Measurements from ENCODE around the gene DLGAP1. TPM values are rescaled to one million over a fixed set of nuclear protein-coding genes. Genes with fewer than 3 reads are reported as not detected.

DLGAP1 gene
- total RNA-seq, 1 experiment from 2014 or later = 0.07 TPM

- Histone ChIP-seq H3K27me3 (replicated peaks; ENCODE audit: control insufficient read depth, insufficient read depth, low read length) (no peaks in the 10 kb centered on the region; the same call in 1 of the 2 replicates), H3K9me3 (no peaks in the 10 kb centered on the region), H3K4me3 (ENCODE audit: low read depth, low read length) (no peak overlapping the region), H3K4me1 (no peaks in the 10 kb centered on the region), H3K36me3 (ENCODE audit: control insufficient read depth, insufficient read depth, low read length) (no peaks in the 10 kb centered on the region)
- no peak overlapping the region for H3K27ac Mint-ChIP-seq (ENCODE audit: unreplicated experiment)
- no peak for TF ChIP-seq CTCF (IDR thresholded peaks at IDR 0.05; ENCODE audit: insufficient read depth in 1 of 2, low read depth in 1 of 2, low read length in 1 of 2, severe bottlenecking in 1 of 2, unreplicated experiment in 1 of 2)
- peaks cover 8% of the 10 kb centered on the region for H3K27me3 Mint-ChIP-seq (ENCODE audit: insufficient read depth, unreplicated experiment)
- ChIA-PET CTCF (no interaction called here), POLR2A (no interaction called here)
- H3K4me1 Mint-ChIP-seq (ENCODE audit: low read depth, unreplicated experiment) = no peaks in the 10 kb centered on the region
- H3K4me3 Mint-ChIP-seq (ENCODE audit: unreplicated experiment) = no peak overlapping the region
- intact Hi-C loops (cut with micrococcal nuclease; ENCODE audit: unreplicated experiment) = no loop called here
- H3K36me3 Mint-ChIP-seq (ENCODE audit: insufficient read depth, unreplicated experiment) = no peaks in the 10 kb centered on the region
- H3K9me3 Mint-ChIP-seq (ENCODE audit: unreplicated experiment) = peaks cover 5% of the 10 kb centered on the region
- no peak for DNase-seq
- no TSS peak for BruUV-seq (replicated peaks)
Observed at GRCh38 chr18:4119127-4119648, 335.9 kb downstream of the DLGAP1 start.

- Mint-ChIP-seq H3K9me3 (ENCODE audit: unreplicated experiment) (no peaks in the 10 kb centered on the region), H3K4me3 (ENCODE audit: unreplicated experiment) (no peak overlapping the region), H3K27me3 (ENCODE audit: insufficient read depth, unreplicated experiment) (peaks cover 16% of the 10 kb centered on the region), H3K27ac (ENCODE audit: unreplicated experiment) (no peak overlapping the region), H3K36me3 (ENCODE audit: insufficient read depth, unreplicated experiment) (no peaks in the 10 kb centered on the region), H3K4me1 (ENCODE audit: low read depth, unreplicated experiment) (no peaks in the 10 kb centered on the region)
- H3K4me1 ChIP-seq = no peaks in the 10 kb centered on the region
- BruUV-seq (replicated peaks) = no TSS peak
- H3K27me3 ChIP-seq (replicated peaks; ENCODE audit: control insufficient read depth, insufficient read depth, low read length) = no peaks in the 10 kb centered on the region
- H3K36me3 ChIP-seq (ENCODE audit: control insufficient read depth, insufficient read depth, low read length) = no peaks in the 10 kb centered on the region
- no peaks in the 10 kb centered on the region for H3K9me3 ChIP-seq
- no peak overlapping the region for H3K4me3 ChIP-seq (ENCODE audit: low read depth, low read length)
- intact Hi-C loops (cut with micrococcal nuclease; ENCODE audit: unreplicated experiment) = no loop called here
- DNase-seq = no peak
- TF ChIP-seq CTCF (IDR thresholded peaks at IDR 0.05; ENCODE audit: insufficient read depth in 1 of 2, low read depth in 1 of 2, low read length in 1 of 2, severe bottlenecking in 1 of 2, unreplicated experiment in 1 of 2) = no peak
- CTCF ChIA-PET = no interaction called here
- POLR2A ChIA-PET = no interaction called here
Observed at GRCh38 chr18:4108016-4108415, 347.1 kb downstream of the DLGAP1 start.

- no TSS peak for BruUV-seq (replicated peaks)
- ChIA-PET POLR2A (no interaction called here), CTCF (interaction anchor here (1.0 to 1.5 kb wide), 4 partner anchors 11 to 950 kb away, joined by 3 to 8 read pairs (median 4); no protein-coding TSS in a partner anchor)
- Histone ChIP-seq H3K4me3 (ENCODE audit: low read depth, low read length) (no peak overlapping the region), H3K36me3 (ENCODE audit: control insufficient read depth, insufficient read depth, low read length) (no peaks in the 10 kb centered on the region), H3K9me3 (no peaks in the 10 kb centered on the region), H3K4me1 (no peaks in the 10 kb centered on the region), H3K27me3 (replicated peaks; ENCODE audit: control insufficient read depth, insufficient read depth, low read length) (no peaks in the 10 kb centered on the region)
- Mint-ChIP-seq H3K27me3 (ENCODE audit: insufficient read depth, unreplicated experiment) (peaks cover 16% of the 10 kb centered on the region), H3K4me1 (ENCODE audit: low read depth, unreplicated experiment) (no peaks in the 10 kb centered on the region), H3K4me3 (ENCODE audit: unreplicated experiment) (no peak overlapping the region), H3K9me3 (ENCODE audit: unreplicated experiment) (no peaks in the 10 kb centered on the region), H3K27ac (ENCODE audit: unreplicated experiment) (no peak overlapping the region), H3K36me3 (ENCODE audit: insufficient read depth, unreplicated experiment) (no peaks in the 10 kb centered on the region)
- no peak for TF ChIP-seq CTCF (IDR thresholded peaks at IDR 0.05; ENCODE audit: insufficient read depth in 1 of 2, low read depth in 1 of 2, low read length in 1 of 2, severe bottlenecking in 1 of 2, unreplicated experiment in 1 of 2)
- DNase-seq = no peak
- intact Hi-C loops (cut with micrococcal nuclease; ENCODE audit: unreplicated experiment) = loop anchor here (2.0 kb wide), 1 partner anchor 418 kb away; no protein-coding TSS in a partner anchor
Observed at GRCh38 chr18:4107049-4107467, 348.0 kb downstream of the DLGAP1 start.

All from Caco-2 (cell line).